Sigmoid colon (tissue), 7 donors: ENCODE data around the gene VPS52. TPM values are rescaled to one million over a fixed set of nuclear protein-coding genes. Genes with fewer than 3 reads are reported as not detected.

Source experiments
- DNase-seq: peaks from one replicate; pipeline ENCODE4 v3.0.0-alpha.2; 2019
- H3K27ac ChIP-seq, 4 donors: fragments of 200-600 bp; sonication (generic); one replicate each; pipeline ENCODE4 v1.5.1; 2016 to 2019; ENCODE audit warnings: mild to moderate bottlenecking in 1 of 4
- H3K27me3 ChIP-seq, 3 donors: fragments of 200-600 bp; sonication (generic); one replicate each; pipeline ENCODE4 v1.5.1; 2019; ENCODE audit warnings: mild to moderate bottlenecking in 1 of 3
- H3K36me3 ChIP-seq, 4 donors: fragments of 200-600 bp; sonication (generic); one replicate each; pipeline ENCODE4 v1.5.1; 2016 to 2019
- H3K4me1 ChIP-seq, 4 donors: fragments of 200-600 bp; sonication (generic); one replicate each; pipeline ENCODE4 v1.5.1; 2017 to 2019
- H3K4me3 ChIP-seq, 4 donors: fragments of 200-600 bp; sonication (generic); one replicate each; pipeline ENCODE4 v1.5.1; 2017 to 2019; ENCODE audit warnings: mild to moderate bottlenecking in 2 of 4, moderate library complexity in 1 of 4
- H3K9me3 ChIP-seq, 4 donors: fragments of 200-600 bp in 3 of 4; sonication (generic) in 3 of 4; one replicate each; pipeline versions ENCODE4 v1.5.1 to v1.6.1; 2013 to 2019
- CTCF ChIP-seq, 4 experiments: fragments of 450-650 bp in 3 of 4; fragments of 200-600 bp in 1 of 4; IDR thresholded peaks; one replicate each; pipeline ENCODE4 v1.5.1; 2016 to 2019; ENCODE audit warnings: antibody characterized with exemption in 4 of 4, mild to moderate bottlenecking in 3 of 4, moderate library complexity in 2 of 4
- EP300 ChIP-seq, 4 donors: sonication (generic); formaldehyde crosslinking; IDR thresholded peaks; one replicate each; pipeline ENCODE4 v1.6.1; 2017; ENCODE audit warnings: antibody characterized with exemption in 4 of 4
- POLR2A ChIP-seq, 2 donors: fragments of 450-650 bp; IDR thresholded peaks; one replicate each; pipeline ENCODE4 v1.6.1; 2016; ENCODE audit warnings: antibody characterized with exemption in 2 of 2, mild to moderate bottlenecking in 2 of 2, moderate library complexity in 2 of 2
- POLR2AphosphoS5 ChIP-seq, 4 donors: sonication (generic); formaldehyde crosslinking; IDR thresholded peaks; one replicate each; pipeline ENCODE4 v1.6.1; 2017; ENCODE audit warnings: antibody characterized with exemption in 4 of 4
- WGBS, 2 donors: extraction: QIAGEN DNeasy Blood & Tissue Kit; methylation state at CpG; one replicate each; pipeline ENCODE4 v1.1.7; 2013; 5-methylcytosine and 5-hydroxymethylcytosine counted together
- intact Hi-C: fragments of 100-400 bp; cut with DNase I; formaldehyde crosslinking; loops from one replicate; pipeline ENCODE4 v1.15.1; 2023
- polyA plus RNA-seq, 3 donors: library from polyadenylated mRNA; stranded (reverse); fragments of 200-250 nt; gene quantifications; one replicate each; pipeline ENCODE4 v1.2.3, GENCODE V29; 2013
- total RNA-seq, 4 donors: library from RNA; depleted of rRNA; stranded (reverse); fragments of >200 nt; gene quantifications; one replicate each; pipeline ENCODE4 v1.1.0, GENCODE V29; 2016
- donor health status: healthy with polysubstance abuse.
- donor health status: Bipolar disorder and iron deficiency.
- donor health status: healthy.

Gene VPS52
- total and polyA plus RNA-seq, 7 donors, result 23.4 to 51.2 (median 31.6) TPM

DNA sequence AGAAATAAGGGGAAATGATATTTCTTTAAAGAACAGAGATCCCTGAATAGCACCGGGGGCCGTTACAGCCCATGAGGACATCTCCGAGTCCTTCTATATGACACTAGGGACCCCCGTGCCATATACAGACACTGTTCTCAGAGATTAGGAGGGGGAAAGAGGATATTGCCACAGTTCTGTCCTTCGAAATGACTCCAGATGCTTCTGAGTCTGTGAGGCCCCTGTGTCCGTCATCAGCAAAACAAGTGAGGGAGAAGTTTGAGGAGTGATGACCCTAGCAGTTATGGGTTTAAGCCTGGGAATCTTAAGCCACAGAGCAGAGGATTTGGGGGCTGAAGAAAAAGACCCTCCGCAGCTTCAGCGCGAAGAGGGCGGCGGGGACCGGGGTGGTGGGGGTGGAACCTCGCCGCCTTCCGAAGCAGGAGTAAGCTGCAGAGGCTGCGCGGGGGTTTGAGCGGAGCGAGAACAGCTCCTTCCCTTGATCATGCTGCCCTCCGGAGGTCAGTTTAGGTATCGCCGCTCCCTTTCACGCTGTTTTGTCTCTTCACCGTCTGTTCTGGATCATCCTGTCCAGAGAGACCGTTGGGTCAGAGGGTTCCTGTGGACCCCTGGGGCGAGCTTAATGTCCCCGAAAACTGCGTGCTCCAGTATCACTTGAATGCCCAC, 23.6 kb downstream of the VPS52 start:
- 3 to 5% methylated on average over 28 of the region's 28 CpGs for WGBS, 2 donors
- DNase-seq, result peak; percentile 94
- Histone ChIP-seq H3K4me3 (peak overlapping the region; percentile 26 to 64 (median 54)), H3K27me3 (no peaks in the 10 kb centered on the region), H3K27ac (peak overlapping the region; percentile 89 to 94 (median 94)), H3K4me1 (peaks cover 0 to 27% (median 24%) of the 10 kb centered on the region in 4 donors), H3K36me3 (peaks cover 0 to 20% (median 4%) of the 10 kb centered on the region in 4 donors), H3K9me3 (no peaks in the 10 kb centered on the region)
- TF ChIP-seq POLR2A (IDR thresholded peaks at IDR 0.05), result no peak
- peak in 3 of 4 donors; percentile 26 to 43 (median 37) for TF ChIP-seq POLR2AphosphoS5 (IDR thresholded peaks at IDR 0.05)
- TF ChIP-seq EP300 (IDR thresholded peaks at IDR 0.05), result no peak
- peak; percentile 95 to 99 (median 98) for TF ChIP-seq CTCF (IDR thresholded peaks at IDR 0.05)
- intact Hi-C loops, result loop anchor here (1.0 to 5.0 kb wide), 6 partner anchors 39 to 356 kb away; partner anchors contain the start of genes RING1, RXRB and SLC39A7

GRCh38 chr6:33243476-33243875, 28.2 kb downstream of the VPS52 start:
- H3K9me3 ChIP-seq, result no peaks in the 10 kb centered on the region
- intact Hi-C loops, result no loop called here
- no peaks in the 10 kb centered on the region for H3K36me3 ChIP-seq
- 12 to 55% methylated on average over 1 of the region's 1 CpG for WGBS, 2 donors
- H3K27me3 ChIP-seq, result no peaks in the 10 kb centered on the region
- no peak overlapping the region for H3K4me3 ChIP-seq
- no peak for TF ChIP-seq POLR2AphosphoS5 (IDR thresholded peaks at IDR 0.05)
- no peak for TF ChIP-seq POLR2A (IDR thresholded peaks at IDR 0.05)
- peaks cover 0 to 8% (median 7%) of the 10 kb centered on the region in 4 donors for H3K4me1 ChIP-seq
- no peak for DNase-seq
- H3K27ac ChIP-seq, result no peak overlapping the region

- 50 to 59% methylated on average over 3 of the region's 3 CpGs for WGBS, 2 donors
- intact Hi-C loops, result no loop called here
- no peak for TF ChIP-seq POLR2A (IDR thresholded peaks at IDR 0.05)
- no peak for DNase-seq
- Histone ChIP-seq H3K4me3 (no peak overlapping the region), H3K27ac (no peak overlapping the region), H3K9me3 (no peaks in the 10 kb centered on the region), H3K36me3 (no peaks in the 10 kb centered on the region), H3K27me3 (peaks cover 0 to 5% (median 0%) of the 10 kb centered on the region in 3 donors), H3K4me1 (no peaks in the 10 kb centered on the region)
These were observed 29.7 kb downstream of the VPS52 start for GRCh38 chr6:33241968-33242367.

- Histone ChIP-seq H3K36me3 (no peaks in the 10 kb centered on the region), H3K27ac (no peak overlapping the region), H3K4me3 (no peak overlapping the region), H3K4me1 (no peaks in the 10 kb centered on the region), H3K9me3 (no peaks in the 10 kb centered on the region), H3K27me3 (peaks cover 0 to 30% (median 8%) of the 10 kb centered on the region in 3 donors)
- TF ChIP-seq POLR2AphosphoS5 (IDR thresholded peaks at IDR 0.05) (no peak), EP300 (IDR thresholded peaks at IDR 0.05) (no peak)
- WGBS, 2 donors, result 52 to 60% methylated on average over 2 of the region's 2 CpGs
- intact Hi-C loops, result no loop called here
- DNase-seq, result peak; percentile 13
These were observed 33.9 kb downstream of the VPS52 start for GRCh38 chr6:33237741-33238140.

DNA sequence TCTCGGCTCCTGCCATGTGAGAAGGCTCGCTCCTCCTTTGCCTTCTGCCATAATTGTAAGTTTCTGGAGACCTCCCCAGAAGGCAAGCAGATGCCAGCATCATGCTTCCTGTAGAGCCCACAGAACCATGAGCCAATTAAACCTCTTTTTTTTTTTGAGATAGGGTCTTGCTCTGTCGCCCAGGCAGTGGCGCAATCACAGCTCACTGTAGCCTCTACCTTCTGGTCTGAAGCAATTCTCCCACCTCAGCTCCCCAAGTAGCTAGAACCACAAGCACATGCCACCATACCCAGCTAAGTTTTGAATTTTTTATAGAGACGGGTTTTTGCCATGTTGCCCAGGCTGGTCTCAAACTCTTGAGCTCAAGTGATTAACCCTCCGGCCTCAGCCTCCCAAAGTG, 34.8 kb downstream of the VPS52 start:
- TF ChIP-seq EP300 (IDR thresholded peaks at IDR 0.05) (no peak), POLR2A (IDR thresholded peaks at IDR 0.05) (no peak), POLR2AphosphoS5 (IDR thresholded peaks at IDR 0.05) (no peak), CTCF (IDR thresholded peaks at IDR 0.05) (no peak)
- Histone ChIP-seq H3K4me3 (no peak overlapping the region), H3K36me3 (no peaks in the 10 kb centered on the region), H3K9me3 (no peaks in the 10 kb centered on the region), H3K4me1 (no peaks in the 10 kb centered on the region), H3K27ac (no peak overlapping the region), H3K27me3 (peaks cover 0 to 30% (median 8%) of the 10 kb centered on the region in 3 donors)
- DNase-seq, result no peak
- intact Hi-C loops, result no loop called here
- WGBS, 2 donors, result 86 to 96% methylated on average over 6 of the region's 6 CpGs

GRCh38 chr6:33236328-33236727, 35.3 kb downstream of the VPS52 start:
- Histone ChIP-seq H3K27ac (no peak overlapping the region), H3K9me3 (no peaks in the 10 kb centered on the region), H3K4me3 (no peak overlapping the region), H3K4me1 (no peaks in the 10 kb centered on the region), H3K27me3 (peaks cover 0 to 30% (median 8%) of the 10 kb centered on the region in 3 donors), H3K36me3 (no peaks in the 10 kb centered on the region)
- intact Hi-C loops, result no loop called here
- DNase-seq, result no peak
- TF ChIP-seq EP300 (IDR thresholded peaks at IDR 0.05), result no peak
- TF ChIP-seq POLR2AphosphoS5 (IDR thresholded peaks at IDR 0.05), result no peak
- TF ChIP-seq CTCF (IDR thresholded peaks at IDR 0.05), result no peak
- TF ChIP-seq POLR2A (IDR thresholded peaks at IDR 0.05), result no peak
